NK-92 treated with Interleukin-12 subunit alpha and Interleukin-12 subunit beta, amount 100 ng/mL, for 24 hours (cell line): Measurements from ENCODE around the gene CPNE1.
A peak's percentile ranks its signal among the peaks of the same experiment; 100 is the strongest.

ENCODE experiments used
- DNase-seq: peaks from one replicate; lab custom pipeline; 2025; lab: John Stamatoyannopoulos, UW

CPNE1 gene

DNA sequence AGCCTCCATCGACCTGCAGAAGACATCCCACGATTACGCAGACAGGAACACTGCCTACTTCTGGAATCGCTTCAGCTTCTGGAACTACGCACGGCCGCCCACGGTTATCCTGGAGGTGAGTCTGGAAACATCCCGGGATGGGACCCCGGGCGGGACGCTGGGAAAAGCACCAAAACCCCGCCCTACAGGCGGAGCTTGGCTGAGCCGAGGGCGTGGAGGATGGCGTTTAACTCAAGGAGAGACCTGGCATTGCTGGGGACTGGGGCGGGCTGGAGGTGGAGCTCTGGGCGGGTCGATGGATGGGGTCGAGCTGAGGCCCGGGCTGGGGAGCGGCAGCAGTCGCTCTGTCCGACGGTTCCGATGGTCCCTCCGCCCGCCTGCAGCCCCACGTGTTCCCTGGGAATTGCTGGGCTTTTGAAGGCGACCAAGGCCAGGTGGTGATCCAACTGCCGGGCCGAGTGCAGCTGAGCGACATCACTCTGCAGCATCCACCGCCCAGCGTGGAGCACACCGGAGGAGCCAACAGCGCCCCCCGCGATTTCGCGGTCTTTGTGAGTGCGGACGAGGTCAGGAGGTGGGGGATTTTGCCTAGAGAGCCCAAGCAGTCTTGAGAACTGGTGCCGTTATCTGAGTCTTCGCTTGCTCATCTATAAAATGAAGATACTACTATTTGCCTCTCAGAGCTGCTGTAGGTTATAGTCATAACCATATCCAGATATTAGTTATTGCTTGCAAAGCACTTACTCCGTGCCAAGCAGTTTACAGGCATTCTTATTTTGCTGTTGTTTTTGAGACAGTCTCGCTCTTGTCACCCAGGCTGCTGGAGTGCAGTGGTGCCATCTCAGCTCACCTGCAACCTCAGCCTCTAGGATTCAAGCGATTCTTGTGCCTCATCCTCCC, 45.3 kb downstream of the CPNE1 start:
- no peak for DNase-seq

DNA sequence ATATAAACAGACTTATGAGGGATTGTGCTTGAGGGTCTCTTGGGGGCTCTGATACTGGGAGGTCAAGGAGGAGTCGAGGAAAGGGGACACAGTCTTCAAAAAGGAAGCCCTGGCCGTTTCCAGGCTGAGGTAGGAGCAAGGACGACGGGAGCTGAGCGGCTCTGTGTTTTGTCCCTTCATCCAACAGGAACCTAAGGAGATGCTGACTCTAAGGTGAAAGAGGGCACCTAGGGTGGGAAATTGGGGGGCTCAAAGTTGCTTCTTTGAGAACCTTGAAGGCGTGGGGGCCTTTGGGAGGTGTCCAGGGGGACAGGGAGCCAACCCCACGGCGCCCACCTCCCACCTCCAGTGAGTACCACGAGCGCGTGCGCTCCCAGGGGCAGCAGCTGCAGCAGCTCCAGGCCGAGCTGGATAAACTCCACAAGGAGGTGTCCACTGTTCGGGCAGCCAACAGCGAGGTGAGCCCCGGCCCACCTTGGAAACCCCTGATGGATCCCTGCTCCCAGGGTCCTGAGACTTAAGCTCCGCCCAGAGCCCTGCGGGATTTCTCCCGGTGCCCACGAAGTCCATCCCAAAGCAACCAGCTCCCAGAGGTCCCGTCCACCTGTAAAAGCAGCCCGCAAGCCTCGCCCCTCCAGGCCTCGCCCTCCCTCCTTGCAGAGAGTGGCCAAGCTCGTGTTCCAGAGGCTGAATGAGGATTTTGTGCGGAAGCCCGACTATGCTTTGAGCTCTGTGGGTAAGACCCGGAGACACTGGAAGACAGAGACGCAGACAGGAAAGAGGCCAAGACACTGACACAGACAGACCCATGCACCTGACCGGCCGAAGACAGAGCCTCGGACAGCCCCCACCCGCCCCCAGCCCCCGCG, 46.2 kb downstream of the CPNE1 start:
- DNase-seq: no peak

DNA sequence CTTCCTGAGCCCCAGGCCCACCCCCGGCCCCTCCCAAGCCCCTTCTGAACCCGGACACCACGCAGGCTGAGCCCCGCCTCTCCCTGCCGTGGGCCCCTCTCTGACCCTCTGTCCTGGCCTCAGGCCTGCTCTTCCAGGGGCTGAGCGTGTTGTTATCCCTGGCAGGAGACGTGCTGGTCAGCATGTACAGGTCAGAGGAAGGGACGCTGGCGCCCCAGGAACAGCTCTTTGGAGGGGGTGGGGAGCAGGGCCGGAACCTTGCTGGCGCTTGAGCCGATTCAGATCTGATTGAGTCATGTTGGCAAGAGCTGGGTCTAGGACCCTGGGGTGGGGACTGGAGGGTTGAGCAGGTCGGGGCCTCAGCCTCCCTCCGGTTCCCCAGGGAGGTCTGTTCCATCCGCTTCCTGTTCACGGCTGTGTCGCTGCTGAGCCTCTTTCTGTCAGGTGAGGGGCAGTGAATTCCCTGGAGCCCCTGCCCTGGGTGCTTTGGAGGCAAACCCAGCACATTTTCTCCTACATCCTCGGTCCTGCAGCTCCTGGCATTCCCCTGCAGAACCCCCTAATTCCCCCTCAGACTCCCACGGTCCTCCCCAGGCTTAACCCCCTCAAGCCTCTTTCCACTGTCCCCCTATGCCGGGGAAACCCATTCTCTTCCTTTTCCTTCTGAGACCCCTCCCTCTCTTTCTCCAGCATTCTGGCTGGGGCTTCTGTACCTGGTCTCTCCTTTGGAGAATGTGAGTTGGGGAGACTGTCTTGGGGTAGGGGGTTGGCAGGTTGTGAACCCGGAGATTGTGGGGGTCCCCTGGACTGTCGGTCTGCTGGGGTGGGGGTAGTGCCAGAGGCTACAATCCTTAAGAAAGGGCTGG, 47.1 kb downstream of the CPNE1 start:
- DNase-seq: no peak

DNA sequence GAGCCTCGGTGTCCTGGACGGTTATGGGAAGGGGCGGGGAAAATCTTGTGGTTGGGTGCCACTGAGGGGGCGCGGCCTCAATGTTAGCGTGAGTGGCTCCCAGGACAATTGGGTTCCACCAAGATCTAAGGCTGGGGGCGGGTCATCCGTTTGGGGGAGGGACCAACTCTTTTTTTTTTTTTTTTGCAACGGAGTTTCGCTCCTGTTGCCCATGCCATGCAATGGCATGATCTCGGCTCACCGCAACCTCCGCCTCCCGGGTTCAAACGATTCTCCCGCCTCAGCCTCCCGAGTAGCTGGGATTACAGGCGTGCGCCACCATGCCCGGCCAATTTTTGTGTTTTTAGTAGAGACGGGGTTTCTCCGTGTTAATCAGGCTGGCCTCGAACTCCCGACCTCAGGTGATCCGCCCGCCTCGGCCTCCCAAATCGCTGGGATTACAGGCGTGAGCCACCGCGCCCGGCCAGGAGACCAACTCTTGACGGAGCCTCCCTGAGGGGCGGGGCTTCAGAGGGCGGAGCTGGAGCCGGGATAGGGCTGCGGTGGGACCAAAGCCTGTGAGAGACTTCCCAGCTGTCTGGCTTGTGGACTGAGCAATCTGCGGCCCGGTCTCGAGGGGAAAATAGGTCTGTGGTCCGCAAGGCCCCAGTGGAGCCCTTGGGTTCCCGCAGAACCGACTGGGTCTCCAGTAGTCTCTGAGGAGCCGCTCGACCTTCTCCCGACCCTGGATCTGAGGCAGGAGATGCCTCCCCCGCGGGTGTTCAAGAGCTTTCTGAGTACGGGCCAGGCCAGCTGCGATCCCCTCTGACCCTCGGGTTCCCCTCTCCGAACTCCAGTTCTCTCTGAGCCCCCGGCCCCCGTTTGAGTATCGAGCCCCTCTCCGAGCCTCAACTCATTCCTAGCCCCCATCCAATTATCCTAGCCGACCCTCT, 48.0 kb downstream of the CPNE1 start:
- no peak for DNase-seq

DNA sequence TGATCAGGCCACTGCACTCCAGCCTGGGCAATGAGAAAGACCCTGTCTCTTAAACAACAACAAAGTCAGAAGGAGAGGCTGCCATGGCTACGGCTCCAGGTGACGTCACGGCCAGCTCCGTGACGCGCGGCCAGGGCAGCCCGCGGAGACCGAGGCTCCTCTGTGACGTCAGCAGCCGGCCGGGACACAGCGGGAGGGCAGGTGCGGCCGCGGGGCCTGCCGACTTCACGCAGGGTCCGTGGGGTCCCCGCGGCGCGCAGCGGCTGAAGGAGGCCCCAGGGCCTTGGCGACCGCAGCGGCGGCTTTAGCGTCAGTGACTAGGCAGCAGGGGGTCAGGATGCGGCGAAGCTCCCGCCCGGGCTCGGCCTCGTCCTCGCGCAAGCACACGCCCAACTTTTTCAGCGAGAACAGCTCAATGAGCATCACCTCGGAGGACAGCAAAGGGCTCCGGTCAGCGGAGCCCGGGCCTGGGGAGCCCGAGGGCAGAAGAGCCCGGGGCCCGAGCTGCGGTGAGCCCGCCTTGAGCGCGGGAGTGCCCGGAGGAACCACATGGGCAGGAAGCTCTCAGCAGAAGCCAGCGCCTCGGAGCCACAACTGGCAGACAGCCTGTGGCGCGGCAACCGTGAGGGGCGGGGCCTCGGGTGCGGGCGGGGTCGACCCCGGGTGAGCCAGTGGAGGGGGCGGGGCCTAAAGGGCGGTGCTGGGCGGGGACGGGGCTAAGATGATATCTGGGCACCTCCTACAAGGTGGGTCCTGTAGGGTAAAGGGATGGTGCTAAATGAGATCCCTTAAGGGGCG, 48.8 kb downstream of the CPNE1 start, which contains the start of gene SPAG4:
TSS of gene SPAG4 (plus strand) at position 163 of the 798 bp plus-strand sequence. CDS start at position 338, 175 bp downstream.
- DNase-seq: peak; percentile 99

DNA sequence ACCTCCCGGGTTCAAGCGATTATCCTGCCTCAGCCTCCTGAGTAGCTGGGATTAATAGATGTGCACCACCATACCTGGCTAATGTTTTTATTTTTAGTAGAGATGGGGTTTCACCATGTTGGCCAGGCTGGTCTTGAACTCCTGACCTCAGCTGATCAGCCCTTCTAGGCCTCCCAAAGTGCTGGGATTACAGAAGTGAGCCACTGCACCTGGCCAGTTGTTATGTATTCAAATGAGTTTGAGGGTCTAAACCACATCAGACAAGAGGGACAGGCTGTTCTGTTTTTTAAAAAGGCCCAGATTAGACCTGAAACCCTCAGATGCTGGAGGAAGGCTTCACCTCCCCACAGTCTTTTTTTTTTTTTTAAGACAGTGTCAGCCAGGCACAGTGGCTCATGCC, 53.2 kb downstream of the CPNE1 start:
- no peak for DNase-seq

DNA sequence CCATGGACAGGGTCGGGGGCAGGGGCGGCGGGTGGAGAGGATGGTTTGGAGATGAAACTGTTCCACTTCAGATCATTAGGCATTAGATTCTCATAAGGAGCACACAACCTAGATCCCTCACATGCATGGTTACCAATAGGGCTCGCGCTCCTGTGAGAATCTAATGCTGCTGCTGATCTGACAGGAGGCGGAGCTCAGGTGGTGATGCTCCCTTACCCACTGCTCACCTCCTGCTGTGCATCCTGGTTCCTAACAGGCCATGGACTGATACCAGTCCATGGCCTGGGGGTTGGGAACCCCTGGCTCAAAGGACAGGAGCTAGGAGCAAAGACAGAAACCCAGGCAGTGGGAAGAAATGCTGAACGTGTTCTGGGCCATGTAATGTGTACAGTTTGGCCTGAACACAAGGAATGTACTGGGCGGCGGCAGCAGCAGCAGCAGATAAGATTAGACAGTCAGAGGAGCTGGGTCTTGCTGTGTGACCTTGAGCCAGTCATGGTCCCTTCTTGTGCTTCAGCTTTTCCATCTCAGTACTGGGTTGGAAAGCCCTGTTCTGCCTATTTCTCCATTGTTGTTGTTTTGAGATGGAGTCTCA, 53.8 kb downstream of the CPNE1 start:
- no peak for DNase-seq

DNA sequence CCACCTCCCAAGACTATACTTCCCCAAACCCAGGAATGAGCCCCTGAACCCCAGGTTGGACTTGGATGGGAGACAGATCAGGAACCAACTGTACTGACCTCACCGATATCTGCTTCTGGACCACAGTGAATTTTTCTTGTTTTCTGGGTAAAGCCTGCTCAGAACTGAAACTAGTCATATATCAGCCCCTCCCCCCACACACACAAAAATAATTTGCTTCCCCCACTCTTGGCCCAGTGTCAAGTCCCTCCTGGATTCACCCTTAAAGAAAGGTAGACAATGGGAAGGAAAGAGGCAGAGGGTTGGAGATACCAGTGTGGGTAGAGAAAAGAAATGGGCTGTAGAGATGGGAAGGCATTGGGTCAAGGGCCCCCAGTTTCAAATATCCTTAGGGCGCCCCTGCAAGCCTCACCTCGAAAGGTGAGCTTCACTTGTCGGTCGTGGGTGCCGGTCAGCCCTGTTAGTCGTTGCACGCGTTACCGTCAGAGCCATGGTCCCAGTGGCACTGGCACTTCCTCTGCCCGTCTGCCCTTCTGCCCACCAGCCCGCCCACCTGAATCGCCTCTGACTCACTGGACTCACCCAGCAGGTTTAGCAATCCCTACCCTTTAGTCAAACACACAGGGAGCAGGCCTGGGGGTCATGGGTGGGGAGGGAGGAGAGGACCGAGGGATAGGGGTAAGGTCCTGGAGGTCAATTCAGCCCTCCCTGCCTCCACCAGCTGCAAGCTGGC, 57.5 kb downstream of the CPNE1 start:
- DNase-seq: no peak

DNA sequence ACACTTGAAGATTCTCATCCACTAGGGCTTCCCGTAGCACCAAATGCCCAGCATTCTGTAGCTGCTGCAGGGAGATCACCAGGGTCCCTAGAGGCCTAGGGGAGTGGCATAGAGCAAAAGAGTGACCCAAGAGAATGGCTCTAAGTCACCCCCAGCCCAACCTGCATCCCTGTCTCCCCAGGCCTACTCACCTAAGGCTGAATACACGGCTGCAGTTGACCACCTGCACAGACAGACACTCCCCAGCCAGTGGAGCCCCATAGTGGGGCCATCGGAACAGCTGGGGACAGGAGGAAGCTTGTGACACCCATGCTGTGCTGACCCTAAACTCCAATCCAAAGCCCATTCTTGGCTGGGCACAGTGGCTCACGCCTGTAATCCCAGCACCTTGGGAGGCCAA, 58.6 kb downstream of the CPNE1 start:
- DNase-seq: no peak

DNA sequence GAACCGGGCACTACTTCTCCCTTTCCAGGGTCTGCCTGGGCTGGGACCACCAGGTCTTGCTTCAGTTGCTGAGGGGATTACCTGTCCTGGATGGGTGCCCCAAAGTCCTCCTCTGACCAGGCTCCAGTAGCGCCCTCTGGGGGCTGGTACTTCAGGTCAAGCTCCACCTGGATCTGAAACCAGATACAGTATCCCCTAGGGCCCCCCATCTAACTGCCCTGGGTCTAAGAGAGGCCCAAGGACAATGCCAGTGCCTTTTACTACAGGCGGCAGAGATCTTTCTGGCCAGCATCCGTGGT, 60.3 kb downstream of the CPNE1 start:
- DNase-seq: no peak

DNA sequence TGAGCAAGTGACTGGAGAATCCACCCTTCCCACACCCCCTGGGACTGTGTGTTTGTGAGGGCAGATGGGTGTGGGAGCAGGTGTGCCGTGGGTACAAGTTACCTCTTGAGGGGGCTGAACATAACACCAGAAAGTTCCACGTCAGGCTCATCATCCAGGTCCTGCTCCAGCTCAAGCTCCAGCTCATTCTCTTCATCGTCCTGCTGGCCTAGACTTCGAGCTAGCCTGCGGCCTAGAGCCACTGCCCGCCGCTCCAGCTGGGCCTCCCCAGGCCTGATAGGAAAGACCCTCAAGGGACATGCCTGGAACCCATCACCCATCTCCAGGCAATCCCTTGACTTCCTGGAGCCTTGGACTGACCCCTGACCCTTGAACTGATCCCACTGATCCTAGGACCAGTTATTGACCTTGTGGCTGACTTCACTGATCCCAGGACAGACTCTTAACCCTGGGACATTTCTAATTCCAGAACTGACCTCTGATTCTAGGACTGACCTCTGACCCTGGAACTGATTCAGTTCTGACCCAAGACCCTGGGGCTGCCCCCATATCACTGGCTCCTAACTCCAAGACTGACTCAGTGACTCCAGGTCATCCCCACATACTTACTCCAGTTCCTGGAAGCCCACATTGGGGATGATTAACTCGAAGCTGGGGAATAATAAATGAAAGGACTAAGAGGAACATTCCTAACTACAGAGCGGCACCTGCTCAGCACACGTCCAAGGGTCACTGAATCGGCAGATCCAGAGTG, 60.8 kb downstream of the CPNE1 start:
- no peak for DNase-seq

DNA sequence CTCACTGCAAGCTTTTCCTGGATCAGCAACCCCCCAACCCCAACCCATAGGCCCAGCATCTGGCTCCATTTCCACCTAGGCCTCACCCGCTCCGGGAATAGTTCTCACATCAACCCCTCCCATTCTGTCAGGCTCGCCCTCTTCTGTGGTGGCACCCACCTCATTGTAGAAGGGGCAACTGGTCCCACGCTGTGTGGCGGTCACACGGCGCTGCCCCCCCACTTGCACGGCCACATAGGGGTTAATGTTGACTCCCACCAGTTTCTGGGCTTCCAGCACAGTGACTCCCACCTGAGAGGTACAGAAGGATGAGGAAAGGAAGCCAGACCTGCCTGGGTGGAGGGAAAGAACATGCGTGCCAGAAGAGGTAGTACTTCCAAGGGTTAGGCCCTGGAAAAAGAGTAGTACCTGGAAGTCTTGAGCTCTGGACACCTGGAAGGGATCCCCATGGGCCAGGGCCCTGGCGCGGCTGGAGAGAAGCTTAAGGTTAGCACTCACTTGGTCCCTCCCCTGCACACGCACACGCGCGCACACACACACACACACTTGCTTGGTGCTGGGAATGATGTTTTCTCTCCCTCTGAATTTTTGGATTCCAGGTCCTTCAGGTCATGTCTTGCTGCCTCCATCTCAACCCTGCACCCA, 61.7 kb downstream of the CPNE1 start:
- no peak for DNase-seq

DNA sequence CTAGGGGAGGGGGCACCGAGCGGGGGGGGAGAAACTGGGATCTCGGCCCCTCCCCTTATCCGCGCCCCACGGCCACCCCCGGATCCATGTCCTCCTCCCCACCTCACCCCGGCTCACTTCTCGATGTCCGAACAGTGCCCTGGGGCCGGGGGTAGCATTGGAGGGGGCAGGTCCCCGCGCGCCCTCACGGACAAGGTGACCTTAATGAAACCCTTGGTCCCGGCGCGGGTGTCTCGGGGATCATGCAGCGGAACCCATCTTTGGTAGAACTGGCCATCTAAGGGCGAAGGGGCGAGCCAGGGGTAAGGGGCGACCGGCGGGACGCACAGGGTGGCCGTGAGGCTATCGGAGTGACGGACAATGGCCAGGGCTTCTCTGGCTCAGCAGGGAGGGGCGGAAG, 62.7 kb downstream of the CPNE1 start:
- no peak for DNase-seq

DNA sequence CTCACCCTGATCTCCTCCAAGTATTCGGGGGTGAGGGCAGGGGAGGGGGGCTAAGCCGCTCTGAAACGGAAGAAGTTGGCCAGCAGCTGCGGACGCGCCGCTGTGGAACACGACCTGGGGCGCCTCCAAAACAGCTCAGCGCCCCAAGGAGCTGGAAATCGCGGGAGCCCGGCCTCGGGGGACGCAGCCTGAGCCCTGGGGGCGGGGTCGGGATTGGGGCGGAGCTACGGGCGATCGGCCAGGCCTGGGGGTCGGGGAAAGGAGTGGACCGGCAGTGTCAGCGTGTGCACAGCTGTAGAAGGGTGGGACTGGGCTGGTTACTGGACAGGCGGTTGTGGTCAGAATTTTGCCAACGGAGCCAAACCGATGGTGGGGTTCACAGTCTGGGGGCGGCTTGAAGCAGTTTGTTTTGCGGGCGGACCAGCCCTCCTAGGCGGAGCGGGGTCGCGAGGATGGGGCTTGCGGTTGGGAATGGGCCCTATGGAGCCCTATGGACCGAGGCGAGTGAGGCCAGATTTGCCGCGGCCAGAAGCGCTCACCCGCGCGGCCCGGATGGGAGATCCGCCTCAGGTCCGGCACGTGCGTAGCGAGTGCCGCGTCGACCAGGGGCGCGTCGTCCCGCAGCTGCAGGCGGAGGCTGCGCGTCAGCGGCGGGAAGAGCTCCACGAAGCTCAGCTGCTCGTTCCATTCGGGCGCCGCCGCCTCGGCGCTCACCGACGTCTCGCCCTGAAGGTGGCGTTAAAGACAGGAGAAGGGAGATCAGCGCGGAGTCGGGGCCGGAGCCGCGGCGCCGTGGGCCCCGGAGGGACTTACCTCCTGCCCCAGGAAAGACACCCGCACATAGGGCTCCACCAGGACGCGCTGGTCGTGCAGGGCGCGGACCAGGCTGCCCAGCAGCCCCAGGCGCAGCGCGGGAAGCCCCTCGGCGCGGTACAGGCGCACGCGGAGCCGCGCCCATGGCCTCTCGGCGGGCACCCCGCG, 63.4 kb downstream of the CPNE1 start:
- DNase-seq: no peak

DNA sequence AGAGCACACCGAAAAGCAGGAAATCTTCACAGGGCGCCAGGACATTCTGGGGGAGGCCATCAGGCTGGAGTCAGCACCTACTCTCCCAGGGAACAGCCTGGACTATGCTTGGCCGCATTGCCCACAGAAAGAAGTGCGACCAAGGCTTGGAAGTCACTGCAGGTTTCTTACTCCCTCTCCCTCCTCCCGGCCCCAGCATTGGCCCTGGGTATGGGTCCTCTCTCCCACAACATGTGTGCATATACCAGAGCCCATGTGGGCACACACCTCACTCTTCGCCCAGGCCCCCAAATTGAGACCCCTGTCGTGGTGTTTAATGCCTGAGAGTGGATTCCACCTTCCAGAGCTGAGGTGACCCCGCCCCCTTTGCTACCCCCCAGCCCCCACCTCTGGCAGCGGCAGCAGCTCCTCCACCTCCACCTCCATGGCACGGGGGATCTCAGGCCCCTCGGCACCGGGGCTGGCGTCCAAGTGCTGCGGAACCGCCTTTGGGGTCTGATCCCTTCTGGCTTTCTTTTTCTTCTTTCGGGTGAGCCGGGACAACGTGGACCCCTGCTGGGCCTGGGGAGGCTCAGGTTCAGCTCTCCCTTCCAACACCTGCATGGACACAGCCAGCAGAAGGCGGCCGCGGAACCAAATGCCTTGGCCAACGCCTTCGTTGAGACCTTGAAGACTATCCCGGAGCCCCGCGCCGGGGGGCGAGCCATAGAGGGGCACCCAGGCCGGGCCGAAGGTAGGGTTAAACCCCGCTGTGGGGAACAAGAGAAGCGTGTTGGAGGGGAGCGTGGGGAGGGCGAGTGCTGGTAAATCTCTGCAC, 64.3 kb downstream of the CPNE1 start:
- no peak for DNase-seq

DNA sequence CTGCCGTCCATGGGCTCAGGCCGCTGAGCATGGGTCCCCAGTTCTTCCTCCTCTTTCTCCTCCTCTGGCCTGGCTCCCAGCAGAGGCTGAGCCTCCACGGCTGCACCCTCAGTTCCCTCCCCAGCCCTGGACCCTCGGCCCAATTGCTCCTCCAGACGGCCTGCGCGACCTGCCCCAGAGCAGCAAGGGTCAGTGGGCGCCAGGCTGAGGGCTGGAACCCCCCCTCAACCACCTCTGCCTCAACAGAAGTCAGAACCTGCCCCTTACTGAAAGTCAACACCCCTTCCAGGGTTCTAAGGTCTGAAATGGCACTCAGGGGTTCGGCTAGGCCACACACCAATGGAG, 65.0 kb downstream of the CPNE1 start:
- no peak for DNase-seq
